ENCODE measurements around the gene ACTG2.
A peak's percentile ranks its signal among the peaks of the same experiment; 100 is the strongest.
"Not testable (repeated sequence)": the region's sequence is repeated elsewhere in the genome, so short reads cannot be mapped to it uniquely, and the experiment has no call there.

The ACTG2 gene

GRCh38 chr2:73893764-73894474 lies 1.1 kb downstream of the ACTG2 start:
- no peak for DNase-seq

DNA sequence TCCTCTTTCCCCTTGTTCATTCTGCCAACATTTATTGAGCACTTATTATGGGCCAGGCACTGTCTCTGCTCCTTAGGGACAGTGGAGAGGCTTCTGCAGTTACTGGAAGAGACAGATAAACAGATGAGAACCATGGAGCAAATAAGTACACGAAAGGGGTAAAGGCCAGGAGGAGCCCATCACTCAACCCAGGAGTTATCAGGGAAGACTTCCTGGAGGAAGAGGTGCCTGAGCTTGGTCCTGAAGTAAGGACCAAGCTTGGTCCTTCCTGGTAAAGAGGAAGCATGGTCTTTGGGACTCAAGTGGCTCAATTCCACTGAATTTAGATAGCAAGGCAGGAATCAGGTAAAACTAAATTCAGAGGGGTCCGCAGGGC lies 1.7 kb downstream of the ACTG2 start:
- DNase-seq: no peak

DNA sequence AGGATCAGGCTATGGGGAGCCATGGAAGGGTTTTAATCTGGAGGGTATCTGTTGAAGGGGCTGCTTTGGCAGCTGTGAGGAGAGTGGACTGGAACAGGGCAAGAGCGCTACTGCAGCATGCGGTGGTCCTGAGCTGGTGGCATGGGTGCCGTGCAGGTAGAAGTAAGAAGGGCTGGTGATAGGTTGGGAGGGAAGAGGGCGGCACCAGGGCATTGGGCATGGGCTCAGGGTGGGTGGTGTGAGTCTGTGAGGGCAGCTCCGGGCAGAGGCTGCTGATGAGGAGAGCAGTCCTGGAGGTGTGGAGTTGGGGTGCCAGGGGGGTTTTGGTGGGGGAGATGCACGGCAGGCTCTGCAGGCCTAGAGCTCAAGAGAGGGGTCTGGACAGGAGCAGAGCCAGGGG lies 2.1 kb downstream of the ACTG2 start:
- no peak for DNase-seq

GRCh38 chr2:73895473-73895872 lies 2.7 kb downstream of the ACTG2 start:
- no peak for DNase-seq

- DNase-seq: no peak
Observed at GRCh38 chr2:73896362-73897239, 3.8 kb downstream of the ACTG2 start.

DNA sequence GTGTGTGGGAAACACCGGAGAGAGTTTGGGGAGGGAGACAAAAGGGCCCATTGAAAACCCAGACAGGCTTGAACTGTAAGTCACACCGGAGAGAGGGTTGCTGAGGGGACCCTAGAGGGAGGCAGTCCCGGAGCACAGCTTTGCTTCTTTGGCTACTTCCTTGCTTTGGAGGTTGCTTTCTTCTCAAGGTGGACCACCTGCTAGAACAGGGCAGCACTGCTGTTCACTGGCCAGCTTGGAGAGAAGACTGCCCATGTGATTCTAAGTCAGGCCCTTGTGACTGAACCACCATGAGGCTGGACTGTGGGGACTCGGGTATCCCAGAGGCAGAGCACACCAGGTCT lies 4.4 kb downstream of the ACTG2 start:
- DNase-seq: no peak

- peak; percentile 25 for DNase-seq
Observed at GRCh38 chr2:73897934-73898333, 5.1 kb downstream of the ACTG2 start.

DNA sequence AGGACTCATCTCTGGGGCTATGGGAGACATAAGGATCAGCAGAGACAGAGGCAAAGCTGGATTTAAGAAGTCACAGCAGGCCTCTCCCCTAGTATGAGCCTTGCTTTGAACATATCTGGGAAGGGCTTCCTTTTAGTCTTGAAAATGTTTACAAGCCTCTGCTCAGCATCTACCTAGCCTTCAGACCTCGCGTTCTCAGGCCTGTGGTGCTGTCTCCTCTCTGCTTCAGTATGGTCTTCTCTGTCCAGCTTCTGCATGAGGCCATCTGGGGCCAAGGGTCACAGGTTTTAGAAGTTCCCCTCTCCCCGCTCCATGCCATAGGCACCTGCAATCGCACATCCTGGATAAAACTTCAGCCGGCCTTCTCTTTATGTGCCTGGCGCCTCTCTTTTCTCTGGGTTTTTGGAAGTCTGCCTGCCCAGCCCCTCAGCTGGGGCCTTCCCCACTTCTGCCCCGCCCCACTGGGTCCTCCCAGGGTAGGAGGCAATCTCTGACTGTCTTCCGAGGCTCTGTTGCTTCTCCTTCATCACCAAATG lies 7.1 kb downstream of the ACTG2 start:
- no peak for DNase-seq

DNA sequence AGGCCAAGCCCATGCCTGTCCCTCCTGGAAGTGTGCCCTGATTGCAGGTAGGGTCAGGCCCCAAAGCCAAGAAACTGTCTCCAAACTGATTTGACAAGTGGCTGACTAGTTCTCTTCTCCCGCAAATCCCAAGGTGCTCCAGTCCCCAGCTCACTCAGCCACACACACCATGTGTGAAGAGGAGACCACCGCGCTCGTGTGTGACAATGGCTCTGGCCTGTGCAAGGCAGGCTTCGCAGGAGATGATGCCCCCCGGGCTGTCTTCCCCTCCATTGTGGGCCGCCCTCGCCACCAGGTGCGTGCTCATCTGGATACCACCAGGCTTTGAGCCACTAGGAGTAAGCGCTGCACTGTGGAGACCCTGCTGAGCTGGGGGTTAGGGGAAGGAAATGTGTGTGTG lies 8.3 kb downstream of the ACTG2 start:
- no peak for DNase-seq

GRCh38 chr2:73902284-73902683 lies 9.5 kb downstream of the ACTG2 start:
- no peak for DNase-seq

GRCh38 chr2:73903313-73903712 lies 10.5 kb downstream of the ACTG2 start:
- DNase-seq: no peak

- DNase-seq: not testable (repeated sequence)
Observed at GRCh38 chr2:73903949-73904613, 11.3 kb downstream of the ACTG2 start.

GRCh38 chr2:73904952-73905351 lies 12.1 kb downstream of the ACTG2 start:
- DNase-seq: no peak

GRCh38 chr2:73906847-73907505 lies 14.2 kb downstream of the ACTG2 start:
- DNase-seq: no peak

GRCh38 chr2:73907840-73908452 lies 15.1 kb downstream of the ACTG2 start:
- peak; percentile 95 for DNase-seq

- no peak for DNase-seq
Observed at GRCh38 chr2:73908689-73909652, 16.2 kb downstream of the ACTG2 start.

DNA sequence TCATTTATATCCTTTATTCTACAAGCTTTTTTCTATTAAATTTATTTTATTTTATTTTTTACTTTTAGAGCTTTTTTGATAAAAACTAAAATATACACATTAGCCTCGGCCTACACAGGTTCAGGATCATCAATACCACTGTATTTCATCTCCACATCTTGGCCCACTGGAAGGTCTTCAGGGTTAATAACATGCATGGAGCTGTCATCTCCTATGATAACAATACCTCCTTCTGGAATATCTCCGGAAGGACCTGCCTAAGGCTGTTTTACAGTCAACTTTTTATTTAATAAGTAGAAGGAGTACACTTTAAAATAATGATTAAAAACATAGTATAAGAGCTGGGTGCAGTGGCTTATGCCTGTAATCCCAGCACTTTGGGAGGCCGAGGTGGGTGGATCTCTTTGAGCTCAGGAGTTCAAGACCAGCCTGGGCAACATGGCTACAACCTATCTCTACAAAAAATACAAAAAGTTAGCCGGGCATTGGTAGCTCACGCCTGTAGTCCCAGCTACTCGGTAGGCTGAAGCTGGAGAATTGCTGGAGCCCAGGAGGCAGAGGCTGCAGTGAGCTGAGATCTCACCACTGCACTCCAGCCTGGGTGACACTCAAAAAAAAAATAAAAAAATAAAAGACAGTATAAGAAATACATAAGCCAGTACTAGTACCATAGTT lies 18.2 kb downstream of the ACTG2 start:
- no peak for DNase-seq

DNA sequence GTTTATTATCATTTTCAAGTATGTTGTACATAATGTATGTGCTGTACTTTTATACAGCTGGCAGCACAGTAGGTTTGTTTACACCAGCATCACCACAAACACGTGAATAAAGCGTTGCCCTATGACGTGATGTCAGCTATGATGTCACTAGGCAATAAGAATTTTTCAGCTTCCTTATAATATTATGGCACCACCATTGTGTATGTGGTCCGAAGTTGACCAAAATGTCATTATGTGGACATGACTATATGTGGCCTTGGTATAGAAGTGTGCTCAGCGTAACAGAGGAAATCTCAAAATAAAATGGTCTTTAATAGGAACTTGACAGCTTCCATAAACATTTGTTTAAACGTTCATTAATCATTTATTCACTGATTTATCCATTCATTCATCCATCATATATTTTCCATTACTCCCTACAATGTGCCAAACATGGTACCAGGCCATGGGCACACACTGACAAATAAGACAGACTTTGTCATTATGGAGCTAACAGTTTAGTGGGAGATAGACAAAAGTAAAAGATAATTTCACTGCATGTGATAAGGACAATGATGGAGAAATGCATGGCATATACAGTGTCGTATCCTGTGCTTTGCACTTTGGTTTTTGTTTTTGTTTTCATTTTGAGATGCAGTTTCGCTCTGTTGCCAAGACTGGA lies 18.9 kb downstream of the ACTG2 start:
- DNase-seq: no peak

DNA sequence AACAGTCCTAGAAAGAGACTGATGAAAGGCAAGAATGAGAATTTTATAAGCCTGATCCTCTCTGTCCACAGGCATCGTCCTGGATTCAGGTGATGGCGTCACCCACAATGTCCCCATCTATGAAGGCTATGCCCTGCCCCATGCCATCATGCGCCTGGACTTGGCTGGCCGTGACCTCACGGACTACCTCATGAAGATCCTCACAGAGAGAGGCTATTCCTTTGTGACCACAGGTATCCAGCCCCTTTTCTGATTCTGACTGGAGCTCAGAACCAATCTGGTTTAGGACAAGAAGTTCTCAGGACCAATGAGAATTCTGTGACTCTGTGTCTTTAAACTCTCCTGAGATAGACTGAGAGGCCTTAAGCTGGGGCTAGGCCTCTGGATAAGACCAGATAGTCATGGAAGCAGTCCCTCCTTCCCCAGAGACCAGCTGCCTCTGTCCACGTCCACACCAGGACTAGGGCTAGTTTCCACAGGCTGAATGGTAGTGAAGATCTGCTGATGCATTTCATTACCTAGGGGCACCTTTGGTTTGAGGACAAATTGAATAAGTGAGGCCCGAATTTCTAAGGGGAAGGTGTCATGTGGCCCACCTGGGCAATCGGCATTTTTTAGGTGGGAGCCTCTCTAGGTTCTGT lies 20.7 kb downstream of the ACTG2 start:
- DNase-seq: no peak

GRCh38 chr2:73914667-73915066 lies 21.9 kb downstream of the ACTG2 start:
- DNase-seq: no peak
